HCT116 (cell line): ENCODE results near the gene PPP6R3. TPM values are rescaled to one million over a fixed set of nuclear protein-coding genes. Genes with fewer than 3 reads are reported as not detected.

ENCODE experiments used
- ATAC-seq: fragments of 200-7000 bp; cut with Tn5 transposase; 2 replicates; pipeline ENCODE4 v1.9.1; 2020; ENCODE audit warnings: mild to moderate bottlenecking, moderate library complexity
- BruUV-seq: library from RNA; stranded (reverse); fragments of 400-500 nt; replicated peaks from 2 replicates; lab custom pipeline; 2021; lab: Mats Ljungman, UMichigan
- CTCF ChIA-PET: fragments of 300-600 bp; sonication (Branson Sonifier 250); formaldehyde crosslinking; loops from one replicate; lab custom pipeline; 2021; ENCODE audit warnings: antibody characterized with exemption; lab: Charles Lee
- POLR2A ChIA-PET: fragments of 300-600, 350-600 bp; sonication (Branson Sonifier 250); formaldehyde crosslinking; loops from one replicate; lab custom pipeline; 2021; ENCODE audit warnings: antibody characterized with exemption; lab: Charles Lee
- RAD21 ChIA-PET, 2 experiments: fragments of 300-600 bp; sonication (Branson Sonifier 250); formaldehyde crosslinking; loops; one replicate each; lab custom pipeline; 2023; ENCODE audit warnings: low total read pairs in 2 of 2; ENCODE audit not compliant: uncharacterized antibody in 2 of 2, unreplicated experiment in 2 of 2, low non-redundant PET in 1 of 2; lab: Charles Lee
- DNase-seq: peaks from one replicate; pipeline ENCODE4 v3.0.0-alpha.2; 2010; ENCODE audit warnings: low read depth, low spot score
- H2AFZ ChIP-seq: fragments of 200-600 bp; shearing (Covaris generic), sonication (generic); 2 replicates; pipeline ENCODE4 v1.6.1; 2017; ENCODE audit warnings: low read depth, mixed run types, mixed read lengths, antibody characterized with exemption, low read length; ENCODE audit not compliant: poor library complexity, severe bottlenecking
- H3K27ac ChIP-seq: 2 replicates; pipeline ENCODE4 v1.5.1; 2012; ENCODE audit warnings: low read depth, low read length
- H3K27me3 ChIP-seq: fragments of 200-600 bp; sonication (generic); 2 replicates; pipeline ENCODE4 v1.6.1; 2016; ENCODE audit warnings: mixed run types, low read length, mixed read lengths; ENCODE audit not compliant: insufficient read depth
- H3K36me3 ChIP-seq, 2 experiments: fragments of 200-500 bp in 1 of 2; fragments of 200-600 bp in 1 of 2; sonication (Bioruptor generic) in 1 of 2; sonication (generic) in 1 of 2; 2 replicates each; pipeline versions ENCODE4 v1.5.1 to v1.6.1; 2014 to 2016; ENCODE audit warnings: low read length in 2 of 2, inconsistent platforms in 1 of 2, mixed read lengths in 1 of 2, mixed run types in 1 of 2; ENCODE audit not compliant: insufficient read depth in 2 of 2, control insufficient read depth in 1 of 2
- H3K4me1 ChIP-seq, 2 experiments: fragments of 200-600 bp in 1 of 2; sonication (generic) in 1 of 2; 2 replicates each; pipeline versions ENCODE4 v1.5.1 to v1.6.1; 2012 to 2017; ENCODE audit warnings: low read length in 2 of 2, inconsistent platforms in 1 of 2, mild to moderate bottlenecking in 1 of 2, mixed read lengths in 1 of 2, mixed run types in 1 of 2, moderate library complexity in 1 of 2; ENCODE audit not compliant: insufficient read depth in 2 of 2, control insufficient read depth in 1 of 2
- H3K4me2 ChIP-seq: fragments of 200-600 bp; sonication (generic); 2 replicates; pipeline ENCODE4 v1.6.1; 2017; ENCODE audit warnings: mixed run types, low read length, mixed read lengths
- H3K4me3 ChIP-seq, 2 experiments: fragments of 200-600 bp in 1 of 2; sonication (generic) in 1 of 2; replicated peaks in 1 of 2; 2 replicates each; pipeline ENCODE4 v1.5.1; 2011 to 2016; ENCODE audit warnings: low read length in 2 of 2, control low read depth in 1 of 2, low read depth in 1 of 2, mild to moderate bottlenecking in 1 of 2, mixed read lengths in 1 of 2, mixed run types in 1 of 2
- H3K79me2 ChIP-seq: fragments of 200-600 bp; sonication (generic); 2 replicates; pipeline ENCODE4 v1.6.1; 2017; ENCODE audit warnings: mild to moderate bottlenecking, mixed run types, low read length, moderate library complexity, mixed read lengths; ENCODE audit not compliant: insufficient read depth
- H3K9ac ChIP-seq: fragments of 200-600 bp; sonication (generic); 2 replicates; pipeline ENCODE4 v1.6.1; 2016; ENCODE audit warnings: low read length, mixed read lengths
- H3K9me2 ChIP-seq: fragments of 200-600 bp; sonication (generic), shearing (Covaris generic); 2 replicates; pipeline ENCODE4 v1.6.1; 2017; ENCODE audit warnings: mixed run types, mild to moderate bottlenecking, moderate library complexity; ENCODE audit not compliant: insufficient read depth
- H3K9me3 ChIP-seq, 2 experiments: fragments of 200-500 bp in 1 of 2; fragments of 200-600 bp in 1 of 2; sonication (Bioruptor generic) in 1 of 2; sonication (generic) in 1 of 2; 2 replicates each; pipeline ENCODE4 v1.6.1; 2014 to 2017; ENCODE audit warnings: low read length in 2 of 2, mixed read lengths in 2 of 2, inconsistent platforms in 1 of 2, low read depth in 1 of 2, mild to moderate bottlenecking in 1 of 2, mixed run types in 1 of 2, moderate library complexity in 1 of 2; ENCODE audit not compliant: control insufficient read depth in 1 of 2, insufficient read depth in 1 of 2
- H4K20me1 ChIP-seq: fragments of 200-600 bp; sonication (generic), shearing (Covaris generic); 2 replicates; pipeline ENCODE4 v1.6.1; 2017; ENCODE audit warnings: mixed run types, mild to moderate bottlenecking, moderate library complexity; ENCODE audit not compliant: insufficient read depth
- ATF3 ChIP-seq: IDR thresholded peaks from 2 replicates; pipeline ENCODE4 v1.6.1; 2012
- CEBPB ChIP-seq: IDR thresholded peaks from 2 replicates; pipeline ENCODE4 v1.6.1; 2012; ENCODE audit warnings: low read depth
- ELF1 ChIP-seq: IDR thresholded peaks from 2 replicates; pipeline ENCODE4 v1.6.1; 2012; ENCODE audit warnings: low read depth, borderline replicate concordance
- EZH2phosphoT487 ChIP-seq: fragments of 200-600 bp; IDR thresholded peaks from 2 replicates; pipeline ENCODE4 v1.6.1; 2018; ENCODE audit warnings: antibody characterized with exemption, borderline replicate concordance
- FOSL1 ChIP-seq: IDR thresholded peaks from 2 replicates; pipeline ENCODE4 v1.6.1; 2012; ENCODE audit warnings: low read depth
- JUND ChIP-seq: IDR thresholded peaks from 2 replicates; pipeline ENCODE4 v1.6.1; 2012
- MAX ChIP-seq: IDR thresholded peaks from 2 replicates; pipeline ENCODE4 v1.6.1; 2012
- POLR2A ChIP-seq: IDR thresholded peaks from 2 replicates; pipeline ENCODE4 v1.7.0; 2011; ENCODE audit warnings: borderline replicate concordance; ENCODE audit not compliant: insufficient read depth, insufficient read length; ENCODE audit errors: extremely low read depth
- POLR2AphosphoS5 ChIP-seq: IDR thresholded peaks from 2 replicates; pipeline ENCODE4 v1.6.1; 2011; ENCODE audit warnings: mild to moderate bottlenecking, low read depth, low read length, moderate library complexity
- REST ChIP-seq: IDR thresholded peaks from 2 replicates; pipeline ENCODE4 v1.6.1; 2012; ENCODE audit warnings: low read depth
- SIN3A ChIP-seq: IDR thresholded peaks from 2 replicates; pipeline ENCODE4 v1.6.1; 2012; ENCODE audit warnings: low read depth
- SP1 ChIP-seq: IDR thresholded peaks from 2 replicates; pipeline ENCODE4 v1.6.1; 2012; ENCODE audit warnings: low read depth
- TCF7L2 ChIP-seq: IDR thresholded peaks from 2 replicates; pipeline ENCODE4 v1.7.0; 2011; ENCODE audit warnings: borderline replicate concordance, inconsistent platforms; ENCODE audit not compliant: insufficient read depth, insufficient read length; ENCODE audit errors: extremely low read depth
- ZFX ChIP-seq: fragments of 450-650 bp; IDR thresholded peaks from 2 replicates; pipeline ENCODE4 v1.6.1; 2017
- intact Hi-C: fragments of 100-400 bp; cut with micrococcal nuclease; formaldehyde crosslinking; loops from 2 replicates; pipeline ENCODE4 v1.10.0; 2022
- total RNA-seq: library from RNA; stranded (reverse); gene quantifications from one replicate; pipeline ENCODE4 v1.2.1, GENCODE V29; 2021; ENCODE audit not compliant: unreplicated experiment

PPP6R3 gene
- total RNA-seq, 1 experiment from 2014 or later = 113 TPM

GRCh38 chr11:68661697-68662603 lies 201.4 kb downstream of the PPP6R3 start:
- Histone ChIP-seq H3K4me3 (no peak overlapping the region), H3K36me3 (no peaks in the 10 kb centered on the region), H3K9me2 (no peaks in the 10 kb centered on the region), H3K9ac (no peak overlapping the region), H2AFZ (no peak overlapping the region), H3K27me3 (no peaks in the 10 kb centered on the region; the same call in 1 of the 2 replicates), H3K9me3 (no peaks in the 10 kb centered on the region), H3K4me1 (no peaks in the 10 kb centered on the region), H3K27ac (no peak overlapping the region), H3K4me2 (no peak overlapping the region), H4K20me1 (no peaks in the 10 kb centered on the region), H3K79me2 (no peaks in the 10 kb centered on the region)
- ChIA-PET POLR2A (no interaction called here), RAD21 (no interaction called here), CTCF (no interaction called here)
- TF ChIP-seq REST (no peak), EZH2phosphoT487 (no peak), FOSL1 (no peak), ATF3 (no peak), SIN3A (no peak), ZFX (no peak), CEBPB (no peak), TCF7L2 (no peak), JUND (no peak), MAX (no peak), ELF1 (no peak), POLR2AphosphoS5 (no peak), SP1 (no peak), POLR2A (no peak)
- intact Hi-C loops = no loop called here
- ATAC-seq (no peak), DNase-seq (no peak)
- BruUV-seq = no TSS peak
